Subcutaneous abdominal adipose tissue (tissue), 5 donors: ENCODE data around the gene SLAMF7.

Experiments
- H3K27ac ChIP-seq: one replicate; pipeline ENCODE4 v1.7.0; 2013; ENCODE audit warnings: low read depth, mild to moderate bottlenecking, inconsistent platforms, low read length, moderate library complexity
- H3K27me3 ChIP-seq, 5 donors: one replicate each; pipeline ENCODE4 v1.7.0; 2013; ENCODE audit warnings: low read length in 5 of 5, inconsistent platforms in 1 of 5; ENCODE audit not compliant: control insufficient read depth in 5 of 5, insufficient read depth in 4 of 5
- H3K36me3 ChIP-seq, 5 donors: one replicate each; pipeline ENCODE4 v1.7.0; 2013; ENCODE audit warnings: low read length in 5 of 5; ENCODE audit not compliant: control insufficient read depth in 5 of 5, insufficient read depth in 5 of 5
- H3K4me1 ChIP-seq, 5 donors: one replicate each; pipeline ENCODE4 v1.7.0; 2013; ENCODE audit warnings: low read length in 5 of 5, mild to moderate bottlenecking in 3 of 5, moderate library complexity in 1 of 5; ENCODE audit not compliant: control insufficient read depth in 5 of 5, insufficient read depth in 5 of 5
- H3K4me3 ChIP-seq, 5 donors: one replicate each; pipeline ENCODE4 v1.7.0; 2013; ENCODE audit warnings: low read length in 5 of 5, low read depth in 1 of 5
- H3K9ac ChIP-seq, 5 donors: one replicate each; pipeline ENCODE4 v1.7.0; 2013; ENCODE audit warnings: low read length in 5 of 5, mild to moderate bottlenecking in 4 of 5, moderate library complexity in 3 of 5
- H3K9me3 ChIP-seq, 5 donors: one replicate each; pipeline ENCODE4 v1.7.0; 2013; ENCODE audit warnings: low read length in 5 of 5; ENCODE audit not compliant: control insufficient read depth in 5 of 5
- donor health status: healthy.
- donor health status: healthy.
- donor health status: healthy.
- donor health status: healthy.
- donor health status: healthy.

Gene SLAMF7

GRCh38 chr1:160799641-160800040, 60.6 kb downstream of the SLAMF7 start:
- H3K4me3 ChIP-seq = no peak overlapping the region
- H3K36me3 ChIP-seq = no peaks in the 10 kb centered on the region
- no peaks in the 10 kb centered on the region for H3K27me3 ChIP-seq
- H3K27ac ChIP-seq = no peak overlapping the region
- H3K4me1 ChIP-seq = no peaks in the 10 kb centered on the region
- H3K9me3 ChIP-seq = peaks cover 0 to 3% (median 0%) of the 10 kb centered on the region in 5 donors
- no peak overlapping the region for H3K9ac ChIP-seq

- no peaks in the 10 kb centered on the region for H3K36me3 ChIP-seq
- H3K9ac ChIP-seq = no peak overlapping the region
- no peaks in the 10 kb centered on the region for H3K9me3 ChIP-seq
- H3K27ac ChIP-seq = no peak overlapping the region
- no peak overlapping the region for H3K4me3 ChIP-seq
- H3K27me3 ChIP-seq = no peaks in the 10 kb centered on the region
- H3K4me1 ChIP-seq = no peaks in the 10 kb centered on the region
Measured at GRCh38 chr1:160800142-160800541, 61.1 kb downstream of the SLAMF7 start.

GRCh38 chr1:160800645-160801408, 61.8 kb downstream of the SLAMF7 start:
- no peak overlapping the region for H3K9ac ChIP-seq
- H3K9me3 ChIP-seq = peaks cover 0 to under 1% (median 0%) of the 10 kb centered on the region in 5 donors
- no peaks in the 10 kb centered on the region for H3K36me3 ChIP-seq
- no peaks in the 10 kb centered on the region for H3K27me3 ChIP-seq
- no peak overlapping the region for H3K4me3 ChIP-seq
- H3K4me1 ChIP-seq = no peaks in the 10 kb centered on the region
- no peak overlapping the region for H3K27ac ChIP-seq

- no peak overlapping the region for H3K4me3 ChIP-seq
- H3K4me1 ChIP-seq = no peaks in the 10 kb centered on the region
- no peaks in the 10 kb centered on the region for H3K36me3 ChIP-seq
- no peak overlapping the region for H3K27ac ChIP-seq
- no peak overlapping the region for H3K9ac ChIP-seq
- no peaks in the 10 kb centered on the region for H3K27me3 ChIP-seq
- peaks cover under 1 to 11% (median 7%) of the 10 kb centered on the region in 5 donors for H3K9me3 ChIP-seq
Measured at GRCh38 chr1:160801836-160802580, 63.0 kb downstream of the SLAMF7 start.
